Gastroesophageal sphincter (tissue), 4 donors: ENCODE results near the gene FAXC. TPM values are rescaled to one million over a fixed set of nuclear protein-coding genes. Genes with fewer than 3 reads are reported as not detected.

Experiments used
- ATAC-seq: fragments of 150-250 bp; one replicate; pipeline ENCODE4 v1.9.1; 2016; ENCODE audit warnings: mild to moderate bottlenecking, moderate library complexity
- H3K27ac ChIP-seq, 4 donors: fragments of 200-600 bp; sonication (generic) in 3 of 4; 1 replicate in 3 of 4; 2 replicates in 1 of 4; pipeline ENCODE4 v1.5.1; 2016 to 2019
- H3K27me3 ChIP-seq: fragments of 200-600 bp; sonication (generic); one replicate; pipeline ENCODE4 v1.5.1; 2019
- H3K36me3 ChIP-seq, 2 donors: fragments of 200-600 bp; sonication (generic); one replicate each; pipeline ENCODE4 v1.5.1; 2019; ENCODE audit warnings: control low read depth in 1 of 2
- H3K4me1 ChIP-seq, 3 donors: fragments of 200-600 bp; sonication (generic); 1 replicate in 2 of 3; 2 replicates in 1 of 3; pipeline ENCODE4 v1.5.1; 2016 to 2019; ENCODE audit warnings: control low read depth in 2 of 3
- H3K4me3 ChIP-seq, 2 donors: fragments of 200-600 bp; sonication (generic); one replicate each; pipeline ENCODE4 v1.5.1; 2019; ENCODE audit warnings: mild to moderate bottlenecking in 1 of 2, moderate library complexity in 1 of 2
- H3K9me3 ChIP-seq, 3 donors: fragments of 200-600 bp; sonication (generic); one replicate each; pipeline ENCODE4 v1.5.1; 2017 to 2019; ENCODE audit warnings: control low read depth in 2 of 3
- EP300 ChIP-seq: sonication (generic); formaldehyde crosslinking; IDR thresholded peaks from one replicate; pipeline ENCODE4 v1.6.1; 2017; ENCODE audit warnings: antibody characterized with exemption, mild to moderate bottlenecking
- POLR2A ChIP-seq, 2 donors: fragments of 450-650 bp; IDR thresholded peaks; one replicate each; pipeline ENCODE4 v1.6.1; 2017; ENCODE audit warnings: antibody characterized with exemption in 2 of 2, mild to moderate bottlenecking in 2 of 2, moderate library complexity in 1 of 2
- POLR2AphosphoS5 ChIP-seq: sonication (generic); formaldehyde crosslinking; IDR thresholded peaks from one replicate; pipeline ENCODE4 v1.6.1; 2017; ENCODE audit warnings: antibody characterized with exemption
- WGBS, 2 donors: methylation state at CpG; one replicate each; pipeline ENCODE4 v1.1.5; 2018; ENCODE audit warnings: low coverage in 1 of 2; 5-methylcytosine and 5-hydroxymethylcytosine counted together
- total RNA-seq, 4 donors: library from RNA; depleted of rRNA; stranded (reverse); fragments of >200 nt; gene quantifications; one replicate each; pipeline ENCODE4 v1.1.0, GENCODE V29; 2016
- TF ChIP-seq, protein P1 (sequence below), 4 experiments: fragments of 200-600 bp in 2 of 4; fragments of 450-650 bp in 2 of 4; sonication (generic) in 1 of 4; IDR thresholded peaks; one replicate each; pipeline ENCODE4 v1.5.1; 2017 to 2019; ENCODE audit warnings: antibody characterized with exemption in 4 of 4, mild to moderate bottlenecking in 2 of 4, moderate library complexity in 2 of 4

Gene FAXC
- total RNA-seq, 4 donors from 2014 or later = 18.4 to 48.4 (median 22.6) TPM

DNA sequence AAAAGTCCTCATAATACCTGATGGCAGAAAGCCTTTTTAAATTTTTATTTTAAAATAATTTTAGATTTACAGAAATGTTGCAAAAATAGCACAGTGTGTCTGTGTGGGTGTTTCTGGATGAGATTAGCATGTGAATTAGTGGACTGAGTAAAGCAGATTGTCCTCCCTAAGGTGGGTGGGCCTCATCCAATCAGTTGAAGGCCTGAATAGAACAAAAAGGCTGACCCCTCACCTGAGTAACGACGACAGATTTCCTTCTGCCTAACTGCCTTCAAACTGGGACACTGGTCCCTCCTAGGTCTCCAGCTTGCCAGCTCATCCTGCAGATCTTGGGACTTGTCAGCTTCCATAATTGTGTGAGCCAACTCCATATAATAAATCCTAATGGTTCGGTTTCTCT is 54.2 kb downstream of the FAXC start:
- whole genome bisulfite sequencing, 2 donors = 80 to 90% methylated on average over 2 to 3 of the region's 3 CpGs
- no peak for ATAC-seq
- H3K36me3 ChIP-seq = peaks cover 0 to 32% of the 10 kb centered on the region in 2 donors
- no peaks in the 10 kb centered on the region for H3K4me1 ChIP-seq
- H3K9me3 ChIP-seq = no peaks in the 10 kb centered on the region
- H3K27ac ChIP-seq = no peak overlapping the region
- TF ChIP-seq POLR2AphosphoS5 (no peak), POLR2A (IDR thresholded peaks at IDR 0.05) (no peak), EP300 (no peak)
- TF ChIP-seq, protein P1, sequence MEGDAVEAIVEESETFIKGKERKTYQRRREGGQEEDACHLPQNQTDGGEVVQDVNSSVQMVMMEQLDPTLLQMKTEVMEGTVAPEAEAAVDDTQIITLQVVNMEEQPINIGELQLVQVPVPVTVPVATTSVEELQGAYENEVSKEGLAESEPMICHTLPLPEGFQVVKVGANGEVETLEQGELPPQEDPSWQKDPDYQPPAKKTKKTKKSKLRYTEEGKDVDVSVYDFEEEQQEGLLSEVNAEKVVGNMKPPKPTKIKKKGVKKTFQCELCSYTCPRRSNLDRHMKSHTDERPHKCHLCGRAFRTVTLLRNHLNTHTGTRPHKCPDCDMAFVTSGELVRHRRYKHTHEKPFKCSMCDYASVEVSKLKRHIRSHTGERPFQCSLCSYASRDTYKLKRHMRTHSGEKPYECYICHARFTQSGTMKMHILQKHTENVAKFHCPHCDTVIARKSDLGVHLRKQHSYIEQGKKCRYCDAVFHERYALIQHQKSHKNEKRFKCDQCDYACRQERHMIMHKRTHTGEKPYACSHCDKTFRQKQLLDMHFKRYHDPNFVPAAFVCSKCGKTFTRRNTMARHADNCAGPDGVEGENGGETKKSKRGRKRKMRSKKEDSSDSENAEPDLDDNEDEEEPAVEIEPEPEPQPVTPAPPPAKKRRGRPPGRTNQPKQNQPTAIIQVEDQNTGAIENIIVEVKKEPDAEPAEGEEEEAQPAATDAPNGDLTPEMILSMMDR (IDR thresholded peaks at IDR 0.05) = no peak
- no peak overlapping the region for H3K4me3 ChIP-seq
- H3K27me3 ChIP-seq = no peaks in the 10 kb centered on the region

GRCh38 chr6:99294786-99295185 is 54.7 kb downstream of the FAXC start:
- H3K36me3 ChIP-seq = peaks cover 0 to 35% of the 10 kb centered on the region in 2 donors
- H3K4me1 ChIP-seq = no peaks in the 10 kb centered on the region
- no peaks in the 10 kb centered on the region for H3K27me3 ChIP-seq
- no peak overlapping the region for H3K4me3 ChIP-seq
- 85 to 94% methylated on average over 6 of the region's 6 CpGs for WGBS, 2 donors
- ATAC-seq = no peak
- no peaks in the 10 kb centered on the region for H3K9me3 ChIP-seq
- TF ChIP-seq POLR2AphosphoS5 (no peak), EP300 (no peak), POLR2A (IDR thresholded peaks at IDR 0.05) (no peak)
- TF ChIP-seq, protein P1 (IDR thresholded peaks at IDR 0.05) = no peak
- H3K27ac ChIP-seq = no peak overlapping the region

DNA sequence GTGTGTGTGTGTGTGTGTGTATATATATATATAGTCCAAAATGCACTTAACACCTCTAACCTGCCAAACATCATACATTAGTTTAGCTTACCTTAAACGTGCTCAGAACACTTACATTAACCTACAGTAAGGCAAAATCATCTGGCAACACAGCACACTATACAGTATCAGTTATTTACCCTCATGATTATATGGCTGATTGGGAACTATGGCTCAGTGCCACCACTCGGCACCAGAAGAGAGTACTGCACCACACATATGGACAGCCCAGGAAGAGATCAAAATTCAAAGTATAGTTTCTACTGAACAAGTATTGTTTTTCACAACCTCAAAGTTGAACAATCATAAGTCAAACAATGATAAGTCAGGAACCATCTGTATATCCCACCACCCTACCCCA is 59.8 kb downstream of the FAXC start:
- TF ChIP-seq POLR2AphosphoS5 = no peak
- Histone ChIP-seq H3K27ac (no peak overlapping the region), H3K4me1 (peaks cover 0 to 16% (median 0%) of the 10 kb centered on the region in 3 donors), H3K9me3 (no peaks in the 10 kb centered on the region), H3K36me3 (peaks cover 0 to 24% of the 10 kb centered on the region in 2 donors), H3K27me3 (no peaks in the 10 kb centered on the region), H3K4me3 (no peak overlapping the region)
- 46 to 83% methylated on average over 1 to 2 of the region's 2 CpGs for WGBS, 2 donors
- no peak for ATAC-seq

GRCh38 chr6:99288668-99289067 is 60.8 kb downstream of the FAXC start:
- WGBS, 2 donors = 92 to 95% methylated on average over 4 of the region's 4 CpGs
- Histone ChIP-seq H3K9me3 (no peaks in the 10 kb centered on the region), H3K27ac (no peak overlapping the region), H3K36me3 (peaks cover 0 to 18% of the 10 kb centered on the region in 2 donors), H3K27me3 (no peaks in the 10 kb centered on the region), H3K4me1 (peaks cover 0 to 16% (median 0%) of the 10 kb centered on the region in 3 donors), H3K4me3 (no peak overlapping the region)
- no peak for ATAC-seq
- TF ChIP-seq EP300 = no peak

- H3K9me3 ChIP-seq = no peaks in the 10 kb centered on the region
- H3K4me3 ChIP-seq = no peak overlapping the region
- 0 to 20% methylated on average over 2 of the region's 2 CpGs for WGBS, 2 donors
- ATAC-seq = no peak
- peaks cover 0 to 16% (median 0%) of the 10 kb centered on the region in 3 donors for H3K4me1 ChIP-seq
- H3K27ac ChIP-seq = no peak overlapping the region
- H3K27me3 ChIP-seq = no peaks in the 10 kb centered on the region
- TF ChIP-seq, protein P1 (IDR thresholded peaks at IDR 0.05) = no peak
- no peak for TF ChIP-seq POLR2AphosphoS5
- no peak for TF ChIP-seq EP300
- TF ChIP-seq POLR2A (IDR thresholded peaks at IDR 0.05) = no peak
- peaks cover 0 to 18% of the 10 kb centered on the region in 2 donors for H3K36me3 ChIP-seq
These were observed 62.0 kb downstream of the FAXC start for GRCh38 chr6:99287523-99287922.

GRCh38 chr6:99285881-99286280 is 63.6 kb downstream of the FAXC start:
- Histone ChIP-seq H3K27me3 (no peaks in the 10 kb centered on the region), H3K36me3 (peaks cover 0 to 18% of the 10 kb centered on the region in 2 donors), H3K4me1 (peaks cover 0 to 16% (median 0%) of the 10 kb centered on the region in 3 donors), H3K9me3 (no peaks in the 10 kb centered on the region), H3K27ac (no peak overlapping the region), H3K4me3 (no peak overlapping the region)
- WGBS, 2 donors = 61 to 74% methylated on average over 4 of the region's 4 CpGs
- no peak for ATAC-seq
- TF ChIP-seq, protein P1 (IDR thresholded peaks at IDR 0.05) = no peak
- TF ChIP-seq POLR2A (IDR thresholded peaks at IDR 0.05) = no peak
- no peak for TF ChIP-seq POLR2AphosphoS5
- TF ChIP-seq EP300 = no peak
